Common myeloid progenitor, CD34-positive (primary cell): ENCODE results near the gene KLHDC7B.

ENCODE experiments used
- CTCF ChIA-PET: fragments of 350-600 bp; sonication (Branson Sonifier 250); formaldehyde crosslinking; loops from one replicate; lab custom pipeline; 2021; ENCODE audit warnings: antibody characterized with exemption; lab: Charles Lee
- POLR2A ChIA-PET: fragments of 350-600 bp; sonication (Branson Sonifier 250); formaldehyde crosslinking; loops from one replicate; lab custom pipeline; 2021; ENCODE audit warnings: antibody characterized with exemption; lab: Charles Lee
- DNase-seq, 3 donors: peaks; one replicate each; pipeline versions ENCODE4 v3.0.0 to v3.0.0-alpha.2; 2013
- H3K27ac ChIP-seq, 2 experiments: 1 replicate in 1 of 2; 2 replicates in 1 of 2; pipeline ENCODE4 v1.7.0; 2013; ENCODE audit warnings: inconsistent platforms in 2 of 2, low read length in 2 of 2, mild to moderate bottlenecking in 2 of 2, low read depth in 1 of 2, moderate library complexity in 1 of 2; ENCODE audit not compliant: severe bottlenecking in 2 of 2, insufficient read depth in 1 of 2, poor library complexity in 1 of 2
- H3K27me3 ChIP-seq, 5 experiments: replicated peaks in 2 of 5; 1 replicate in 3 of 5; 2 replicates in 2 of 5; pipeline versions ENCODE4 v1.6.1 to v1.7.0; 2013; ENCODE audit warnings: low read length in 4 of 5, mild to moderate bottlenecking in 2 of 5, moderate library complexity in 2 of 5, inconsistent platforms in 1 of 5; ENCODE audit not compliant: insufficient read depth in 5 of 5, control insufficient read depth in 4 of 5
- H3K36me3 ChIP-seq, 4 experiments: 1 replicate in 2 of 4; 2 replicates in 2 of 4; pipeline versions ENCODE4 v1.6.1 to v1.7.0; 2013; ENCODE audit warnings: low read length in 3 of 4, control low read depth in 1 of 4, mild to moderate bottlenecking in 1 of 4; ENCODE audit not compliant: control insufficient read depth in 4 of 4, insufficient read depth in 4 of 4
- H3K4me1 ChIP-seq, 4 experiments: 1 replicate in 3 of 4; 2 replicates in 1 of 4; pipeline versions ENCODE4 v1.6.1 to v1.7.1; 2013; ENCODE audit warnings: low read length in 3 of 4, mild to moderate bottlenecking in 3 of 4, control low read depth in 1 of 4, inconsistent platforms in 1 of 4, moderate library complexity in 1 of 4; ENCODE audit not compliant: control insufficient read depth in 4 of 4, insufficient read depth in 4 of 4; ENCODE audit errors: control extremely low read depth in 1 of 4
- H3K4me3 ChIP-seq, 7 experiments: 1 replicate in 4 of 7; 2 replicates in 3 of 7; pipeline versions ENCODE4 v1.5.1 to v1.7.0; 2013; ENCODE audit warnings: mild to moderate bottlenecking in 7 of 7, low read length in 6 of 7, moderate library complexity in 6 of 7, inconsistent platforms in 2 of 7, low read depth in 2 of 7, control low read depth in 1 of 7; ENCODE audit not compliant: insufficient read depth in 4 of 7, control insufficient read depth in 1 of 7; ENCODE audit errors: extremely low read depth in 1 of 7
- H3K9me3 ChIP-seq, 5 experiments: 1 replicate in 4 of 5; 2 replicates in 1 of 5; pipeline versions ENCODE4 v1.6.1 to v1.7.1; 2013; ENCODE audit warnings: low read length in 4 of 5, mild to moderate bottlenecking in 2 of 5, inconsistent platforms in 1 of 5, low read depth in 1 of 5, moderate library complexity in 1 of 5; ENCODE audit not compliant: control insufficient read depth in 4 of 5, insufficient read depth in 2 of 5; ENCODE audit errors: control extremely low read depth in 1 of 5
- WGBS: methylation state at CpG from one replicate; pipeline ENCODE4 v1.1.5; 2013; ENCODE audit not compliant: insufficient coverage; 5-methylcytosine and 5-hydroxymethylcytosine counted together

Gene KLHDC7B

GRCh38 chr22:50600538-50600937, 54.8 kb downstream of the KLHDC7B start, which contains the start of gene MAPK8IP2:
TSS of gene MAPK8IP2 (plus strand) at chr22:50600793. CDS start at chr22:50600819, 26 bp downstream.
- Histone ChIP-seq H3K27ac (no peak within 1 kb of the TSS), H3K4me1 (peaks cover 0 to 9% (median 6%) of the 10 kb centered on the region in 4 experiments), H3K9me3 (no peaks in the 10 kb centered on the region), H3K36me3 (peaks cover 0 to 2% (median 0%) of the 10 kb centered on the region in 4 experiments), H3K4me3 (peak within 1 kb of the TSS in 4 of 7 experiments; percentile 40 to 55 (median 52)), H3K27me3 (peaks cover 3 to 67% (median 30%) of the 10 kb centered on the region in 5 experiments)
- DNase-seq = no peak
- CTCF ChIA-PET = no interaction called here
- 0% methylated on average over 5 of the region's 61 CpGs for WGBS
- POLR2A ChIA-PET = no interaction called here
